HG02610 (cell line): ENCODE measurements around the gene ORMDL3.
A peak's percentile ranks its signal among the peaks of the same experiment; 100 is the strongest.
"Not testable (repeated sequence)": the region's sequence is repeated elsewhere in the genome, so short reads cannot be mapped to it uniquely, and the experiment has no call there.

Source experiments
- ATAC-seq: cut with Tn5 transposase; IDR thresholded peaks from one replicate; pipeline ENCODE4 v1.9.1; 2021; ENCODE audit warnings: mild to moderate bottlenecking, moderate library complexity; ENCODE audit not compliant: unreplicated experiment

ORMDL3 gene

DNA sequence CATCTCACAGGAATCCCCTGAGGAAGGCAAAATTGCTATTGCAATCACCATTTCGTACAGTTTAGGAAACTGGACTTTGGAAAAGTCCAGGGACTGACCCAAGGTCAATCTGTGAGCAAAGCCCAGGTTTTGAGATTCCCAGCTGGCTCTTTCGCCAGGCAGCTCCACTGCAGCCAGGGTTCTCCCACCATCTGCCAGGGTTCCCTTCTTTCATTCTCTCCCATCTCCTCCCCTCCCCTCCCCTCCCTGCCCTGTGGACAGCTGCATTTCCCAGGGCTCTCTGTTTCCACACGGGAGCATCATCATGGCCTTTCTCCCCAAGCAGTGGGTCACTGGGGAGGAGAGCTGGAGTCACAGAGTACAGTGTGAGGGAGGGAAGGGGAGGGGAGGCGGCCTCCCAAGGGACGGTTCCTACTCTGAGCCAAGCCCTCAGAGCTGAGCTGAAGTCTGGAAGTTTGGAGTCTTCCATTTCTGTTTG lies 23.5 kb upstream of the ORMDL3 start:
- ATAC-seq: no peak

DNA sequence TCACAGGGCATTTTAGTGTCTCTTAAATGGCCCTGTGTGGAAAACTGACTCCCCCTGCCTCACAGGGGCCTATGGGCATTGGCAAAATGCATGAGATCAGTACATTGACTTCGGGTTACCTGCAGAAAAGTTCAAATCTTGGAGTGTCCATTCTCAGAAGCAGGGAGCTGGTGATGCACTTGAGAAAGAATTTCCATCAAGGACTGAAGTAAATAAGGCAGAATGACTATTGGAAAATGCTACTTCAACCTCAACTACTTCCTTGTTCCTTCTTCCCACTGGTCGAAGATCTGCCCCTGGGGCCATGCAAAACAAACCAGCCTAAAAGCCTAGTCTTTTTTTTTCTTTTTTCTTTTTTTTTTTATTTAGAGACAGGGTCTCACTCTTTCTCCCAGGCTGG lies 21.6 kb upstream of the ORMDL3 start:
- no peak for ATAC-seq

DNA sequence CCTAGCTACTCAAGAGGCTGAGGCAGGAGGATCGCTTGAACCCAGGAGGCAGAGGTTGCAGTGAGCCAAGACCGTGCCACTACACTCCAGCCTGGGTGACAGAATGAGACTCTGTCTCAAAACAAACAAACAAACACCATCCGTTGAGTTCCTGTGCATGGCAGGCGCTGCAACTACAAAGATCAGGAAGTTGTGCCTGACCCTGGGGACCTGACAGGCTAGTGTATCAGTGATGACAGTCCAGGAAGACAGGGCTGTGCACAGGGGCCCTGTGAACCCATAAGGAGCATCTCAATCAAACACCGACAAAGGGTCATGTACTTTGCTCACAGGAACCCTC lies 21.1 kb upstream of the ORMDL3 start:
- ATAC-seq: not testable (repeated sequence)

DNA sequence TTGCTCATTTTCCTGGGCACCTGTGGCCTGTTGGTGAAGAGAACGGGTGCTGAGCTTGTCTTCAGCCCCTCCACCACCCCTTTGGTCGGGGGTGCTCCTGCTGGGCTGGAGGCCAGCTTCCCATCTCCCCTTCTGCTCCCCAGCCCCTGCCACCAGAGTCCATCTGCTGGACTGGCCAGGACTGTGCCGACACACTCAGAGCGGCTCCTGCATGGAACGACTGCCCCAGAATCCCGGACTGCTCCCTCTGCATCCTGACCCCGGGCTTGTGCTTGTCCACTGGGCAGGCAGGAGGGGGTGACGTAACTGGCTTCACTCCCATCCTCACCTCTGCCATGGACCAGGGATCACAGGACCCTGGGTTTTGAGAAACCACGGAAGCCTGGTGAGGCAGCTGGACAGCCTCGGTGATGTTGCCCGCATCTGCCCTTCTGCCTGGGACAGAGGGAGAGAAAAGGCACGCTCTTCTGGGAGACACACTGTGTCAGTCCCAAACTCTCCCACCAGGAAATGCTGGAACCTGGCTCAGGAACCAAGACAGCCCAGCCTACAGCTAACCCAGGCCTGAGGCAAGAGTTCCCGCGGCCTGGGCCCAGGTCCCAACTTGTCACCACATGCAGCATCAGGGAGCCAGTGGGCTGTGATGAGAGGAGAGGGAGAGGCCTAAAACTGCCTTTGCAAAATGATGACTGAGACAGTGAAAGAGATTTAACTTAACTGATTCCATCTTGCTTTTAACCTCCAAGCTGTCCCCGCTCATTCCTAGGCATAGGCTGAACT lies 19.3 kb upstream of the ORMDL3 start:
- no peak for ATAC-seq

DNA sequence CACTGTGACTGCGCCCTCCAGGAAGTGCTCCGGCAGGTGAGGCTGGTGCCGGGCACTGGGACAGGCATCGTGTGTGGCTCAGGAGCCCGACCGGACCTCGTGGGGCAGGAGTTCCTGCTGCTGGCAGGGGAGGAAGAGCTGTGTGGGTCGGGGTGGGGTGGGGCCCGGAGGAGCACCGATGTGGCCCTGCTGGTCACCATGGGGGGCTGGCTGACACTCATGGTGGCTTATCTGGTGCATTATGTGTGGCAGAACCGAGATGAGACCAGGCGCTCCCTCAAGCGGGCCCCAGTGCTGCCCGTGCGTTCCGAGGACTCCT lies 17.0 kb upstream of the ORMDL3 start:
- no peak for ATAC-seq

DNA sequence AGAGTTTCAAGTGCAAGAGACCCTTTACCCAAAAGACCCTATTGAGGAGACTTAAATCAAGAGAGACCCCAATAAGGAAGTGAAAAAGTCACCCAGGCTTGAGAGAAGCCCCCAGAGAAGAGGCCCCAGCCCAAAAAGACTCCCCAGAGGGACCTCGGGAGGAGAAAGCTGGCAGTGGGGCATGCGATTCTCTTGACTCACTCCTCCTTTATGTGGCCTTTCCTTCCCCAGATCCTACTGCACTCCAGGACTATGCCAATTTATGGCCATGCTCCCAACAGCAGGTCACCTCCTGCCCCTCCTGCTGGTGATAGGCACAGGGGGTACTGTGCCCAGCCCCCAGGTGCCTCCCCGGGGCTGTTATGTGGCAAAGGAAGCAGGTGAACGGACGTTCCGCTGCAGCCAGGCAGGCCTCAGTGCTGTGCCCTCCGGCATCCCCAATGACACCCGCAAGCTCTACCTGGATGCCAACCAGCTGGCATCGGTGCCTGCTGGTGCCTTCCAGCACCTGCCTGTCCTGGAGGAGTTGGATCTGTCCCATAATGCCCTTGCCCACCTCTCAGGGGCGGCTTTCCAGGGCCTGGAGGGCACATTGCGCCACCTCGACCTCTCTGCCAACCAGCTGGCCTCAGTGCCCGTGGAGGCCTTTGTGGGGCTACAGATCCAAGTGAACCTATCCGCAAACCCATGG lies 16.4 kb upstream of the ORMDL3 start:
- no peak for ATAC-seq

DNA sequence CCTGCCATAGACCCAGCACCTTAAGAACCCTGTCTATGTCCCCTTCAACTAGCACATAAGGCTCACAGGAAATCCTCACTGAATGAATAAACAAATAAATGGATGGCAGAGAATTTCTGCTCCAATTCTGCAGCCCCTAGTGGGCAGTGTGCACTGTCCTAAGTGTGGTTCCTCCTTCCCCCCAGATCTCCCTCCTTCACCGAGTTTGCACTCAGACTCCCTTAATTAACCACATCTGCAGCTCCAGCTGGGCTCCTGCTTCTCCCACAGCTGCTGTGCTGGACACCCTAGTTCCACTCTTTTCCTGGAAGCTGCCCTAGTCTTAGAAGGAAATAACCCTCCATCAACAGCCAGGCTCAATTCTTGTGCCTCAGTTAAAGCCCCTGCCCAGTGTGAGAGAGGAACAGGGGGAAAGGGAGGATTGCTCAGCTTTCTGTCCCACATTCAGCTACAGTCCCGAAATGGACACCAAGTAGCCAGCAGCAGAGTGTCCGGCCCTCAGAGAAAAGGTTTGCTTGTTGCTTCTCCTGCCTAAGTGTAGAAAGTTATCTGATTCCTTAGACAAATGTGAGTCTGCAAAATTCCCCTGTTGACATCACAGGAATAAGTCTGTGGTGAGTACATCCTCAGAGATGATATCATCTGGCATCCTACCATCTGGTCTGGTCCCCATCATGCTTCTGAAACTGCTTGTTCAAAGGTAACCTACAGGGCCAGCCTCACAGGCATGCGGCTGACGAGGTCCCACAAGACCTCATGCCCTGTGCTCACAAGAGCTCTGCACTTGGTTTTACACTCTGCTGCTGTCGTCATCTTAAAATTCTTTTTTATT lies 12.4 kb upstream of the ORMDL3 start:
- peak; percentile 69 for ATAC-seq

DNA sequence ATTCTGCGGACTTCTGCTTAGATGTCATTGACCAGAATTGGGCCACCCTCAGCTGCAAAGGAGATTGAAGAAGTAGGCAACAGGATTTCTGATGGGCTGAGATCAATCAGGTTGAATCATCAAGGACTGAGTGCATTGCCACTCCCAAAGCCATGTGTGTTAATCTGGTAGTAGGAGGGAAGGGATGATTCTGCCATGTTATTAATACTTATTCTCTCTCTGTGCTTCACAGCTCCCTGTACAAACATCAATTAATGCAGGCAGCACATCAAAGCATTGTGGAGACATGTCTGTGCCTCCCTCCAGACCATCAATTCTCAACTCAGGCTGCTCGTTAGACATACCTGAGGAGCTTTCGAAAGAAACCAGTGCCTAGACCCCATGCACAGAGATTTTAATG lies 11.7 kb upstream of the ORMDL3 start:
- no peak for ATAC-seq

DNA sequence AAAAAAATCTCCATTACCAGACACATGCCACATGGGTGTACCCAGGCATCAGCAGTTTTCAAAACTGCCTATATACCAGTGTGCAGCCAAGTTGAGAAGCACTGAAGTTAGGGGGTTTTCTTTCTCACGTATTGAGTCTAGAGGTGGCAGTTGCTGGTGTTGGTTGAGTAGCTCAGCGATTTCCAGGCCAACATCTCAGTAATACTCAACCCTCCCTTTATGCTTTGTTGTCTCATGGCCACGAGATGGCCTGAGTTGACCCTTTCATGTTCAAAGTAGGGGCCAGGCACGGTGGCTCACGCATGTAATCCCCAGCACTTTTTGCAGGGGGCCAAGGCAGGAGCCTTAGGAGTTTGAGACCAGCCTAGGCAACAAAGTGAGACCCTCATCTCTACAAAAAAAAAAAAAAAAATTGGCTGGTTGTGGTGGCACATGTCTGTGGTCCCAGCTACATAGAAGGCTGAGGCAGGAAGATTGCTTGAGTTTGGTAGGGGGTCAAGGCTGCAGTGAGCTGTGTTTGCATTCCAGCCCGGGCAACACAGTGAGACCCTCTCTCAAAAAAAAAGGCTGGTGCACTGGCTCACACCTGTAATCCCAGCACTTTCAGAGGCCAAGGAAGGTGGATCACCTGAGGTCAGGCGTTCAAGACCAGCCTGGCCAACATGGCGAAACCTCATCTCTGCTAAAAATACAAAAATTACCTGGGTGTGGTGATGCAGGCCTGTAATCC lies 10.9 kb upstream of the ORMDL3 start:
- peak; percentile 55 for ATAC-seq

DNA sequence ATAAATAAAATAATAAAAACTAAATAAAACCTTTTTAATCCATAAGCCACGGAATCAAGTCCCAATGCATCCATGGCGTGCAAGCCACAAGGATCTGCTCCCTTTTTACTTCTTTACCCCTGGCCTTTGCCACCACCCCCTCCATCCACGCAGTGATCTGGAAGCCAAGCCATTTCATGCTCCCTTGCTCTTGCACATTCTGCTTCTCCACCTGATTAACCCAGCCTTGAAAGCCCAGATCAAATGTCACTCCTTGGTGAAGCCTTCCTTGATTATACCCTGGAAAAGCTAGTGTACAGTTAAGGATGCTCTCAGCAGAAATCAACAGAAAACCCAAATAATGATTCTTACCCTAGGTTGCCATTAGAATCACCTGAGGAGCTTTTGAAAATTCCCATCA lies 10.0 kb upstream of the ORMDL3 start:
- no peak for ATAC-seq

DNA sequence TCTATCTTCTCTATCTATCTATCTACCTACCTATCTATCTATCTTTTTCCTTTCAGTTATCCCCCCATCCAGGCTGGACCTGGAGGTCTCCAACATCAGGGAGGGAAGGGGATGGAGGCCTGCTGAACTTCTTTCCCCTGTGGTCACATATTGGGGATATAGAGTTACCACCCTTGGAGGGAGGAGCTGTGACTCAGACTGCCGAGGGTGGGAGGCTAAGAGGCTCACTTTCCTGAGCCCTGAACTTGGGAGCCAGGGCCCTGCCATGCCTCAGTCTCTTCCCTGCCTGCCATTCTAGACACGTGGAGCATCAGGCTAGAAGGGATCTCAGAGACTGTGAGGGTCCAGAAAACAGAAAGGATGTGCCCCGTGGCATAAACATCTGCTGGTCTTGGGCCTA lies 8.5 kb upstream of the ORMDL3 start:
- no peak for ATAC-seq

DNA sequence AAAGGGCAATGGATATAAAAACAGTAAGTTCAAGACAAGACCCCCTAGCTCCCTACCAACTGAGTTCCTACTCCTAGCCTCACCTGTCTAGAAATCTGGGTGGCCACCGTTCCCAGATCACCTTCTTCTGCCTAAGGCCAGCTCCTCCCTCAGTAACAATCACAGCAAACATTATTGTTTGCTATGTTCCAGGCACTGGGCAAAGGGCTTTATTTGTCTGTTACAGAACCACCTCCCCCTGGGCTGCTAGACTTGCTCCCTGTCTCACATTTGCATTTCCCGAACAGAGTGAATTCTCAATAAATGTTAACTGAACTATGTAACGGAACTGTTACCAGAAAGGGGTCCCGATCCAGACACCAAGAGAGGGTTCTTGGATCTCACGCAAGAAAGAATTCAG lies 6.9 kb upstream of the ORMDL3 start:
- ATAC-seq: no peak

DNA sequence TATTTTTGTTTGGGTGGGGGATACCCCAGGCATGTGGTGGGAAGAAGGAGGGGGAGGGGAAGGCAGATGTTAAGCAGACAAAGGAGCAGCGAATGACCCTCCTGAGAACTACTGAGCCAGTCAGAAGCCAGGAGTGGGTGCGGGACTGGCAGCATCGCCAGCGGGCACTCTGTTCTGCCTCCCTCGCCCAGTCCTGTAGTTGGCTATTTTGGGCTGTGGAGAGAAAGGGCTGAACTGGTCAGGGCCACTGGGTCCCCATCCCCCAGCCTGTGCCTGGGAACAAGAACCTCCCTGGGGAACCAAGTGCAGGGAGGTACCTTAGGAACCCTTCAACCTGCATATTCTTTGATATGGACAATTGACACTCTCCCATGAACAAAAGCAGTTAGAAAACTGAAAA lies 6.5 kb upstream of the ORMDL3 start:
- no peak for ATAC-seq

DNA sequence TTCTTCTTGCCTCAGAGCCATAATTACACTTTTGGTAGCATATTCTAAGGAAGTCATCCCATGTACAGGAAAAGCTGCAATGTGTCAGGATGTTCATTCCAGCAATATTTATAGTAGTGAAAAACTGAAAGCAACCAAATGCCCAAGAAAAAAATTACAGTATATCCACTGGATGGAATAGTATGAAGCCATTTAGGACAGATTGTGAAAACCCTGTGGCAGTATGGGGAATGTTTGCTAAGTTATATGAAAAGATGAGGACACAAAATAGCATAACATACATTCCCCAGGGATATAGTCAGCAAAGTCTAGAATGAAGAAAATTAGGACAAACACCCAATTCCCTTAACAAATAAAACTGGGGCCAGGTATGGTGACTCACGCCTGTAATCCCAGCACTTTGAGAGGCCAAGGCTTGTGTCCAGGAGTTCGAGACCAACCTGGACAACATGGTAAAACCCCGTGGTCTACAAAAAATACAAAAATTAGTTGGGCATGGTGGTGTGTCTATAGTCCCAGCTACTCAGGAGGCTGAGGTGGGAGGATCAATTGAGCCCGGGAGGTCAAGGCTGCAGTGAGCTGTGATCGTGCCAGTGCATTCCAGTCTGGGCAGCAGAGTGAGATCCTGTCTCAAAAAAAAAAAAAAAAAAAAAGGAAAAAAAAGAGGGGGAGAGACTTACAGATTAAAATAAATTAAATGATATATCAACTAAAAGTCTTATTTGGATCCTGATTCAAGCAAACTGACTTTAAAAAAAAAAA lies 2.4 kb upstream of the ORMDL3 start:
- ATAC-seq: no peak

DNA sequence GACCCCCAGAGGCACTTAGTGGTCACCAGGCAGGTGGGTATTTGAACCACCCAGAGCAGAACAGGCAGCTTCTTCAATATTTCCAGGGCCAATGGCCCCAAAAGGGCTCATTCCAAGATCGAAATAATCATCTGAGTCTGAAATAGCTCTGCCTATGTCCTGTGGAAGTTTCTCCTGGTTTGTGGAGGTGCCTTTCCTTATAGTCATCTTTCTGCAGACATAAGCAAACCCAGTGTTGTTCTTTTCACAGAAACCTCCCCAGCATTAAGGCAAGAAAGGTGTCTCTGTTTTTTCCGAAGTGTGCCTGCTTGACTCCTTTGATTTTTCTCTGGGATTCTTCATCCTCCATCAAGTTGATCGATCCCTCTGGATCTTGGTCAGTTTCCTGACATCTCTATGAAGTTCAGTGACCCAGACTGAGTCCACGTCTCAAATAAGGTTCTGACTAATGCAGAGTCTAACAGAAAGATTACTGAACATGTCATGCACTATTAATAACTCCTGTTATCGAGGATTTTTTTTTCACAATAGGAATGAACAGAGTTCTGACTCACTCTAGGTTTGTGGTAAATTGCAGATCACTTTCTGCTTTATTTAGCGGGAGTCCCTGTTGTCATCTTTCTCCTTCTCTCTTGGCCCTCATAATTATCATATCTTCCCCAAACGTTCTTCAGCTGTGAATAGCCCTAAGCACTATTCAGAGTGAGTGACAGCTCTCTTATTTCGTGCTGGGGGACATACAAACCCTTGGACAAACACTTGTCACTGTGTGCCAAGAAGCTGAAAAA lies 1.7 kb upstream of the ORMDL3 start:
- peak; percentile 62 for ATAC-seq

DNA sequence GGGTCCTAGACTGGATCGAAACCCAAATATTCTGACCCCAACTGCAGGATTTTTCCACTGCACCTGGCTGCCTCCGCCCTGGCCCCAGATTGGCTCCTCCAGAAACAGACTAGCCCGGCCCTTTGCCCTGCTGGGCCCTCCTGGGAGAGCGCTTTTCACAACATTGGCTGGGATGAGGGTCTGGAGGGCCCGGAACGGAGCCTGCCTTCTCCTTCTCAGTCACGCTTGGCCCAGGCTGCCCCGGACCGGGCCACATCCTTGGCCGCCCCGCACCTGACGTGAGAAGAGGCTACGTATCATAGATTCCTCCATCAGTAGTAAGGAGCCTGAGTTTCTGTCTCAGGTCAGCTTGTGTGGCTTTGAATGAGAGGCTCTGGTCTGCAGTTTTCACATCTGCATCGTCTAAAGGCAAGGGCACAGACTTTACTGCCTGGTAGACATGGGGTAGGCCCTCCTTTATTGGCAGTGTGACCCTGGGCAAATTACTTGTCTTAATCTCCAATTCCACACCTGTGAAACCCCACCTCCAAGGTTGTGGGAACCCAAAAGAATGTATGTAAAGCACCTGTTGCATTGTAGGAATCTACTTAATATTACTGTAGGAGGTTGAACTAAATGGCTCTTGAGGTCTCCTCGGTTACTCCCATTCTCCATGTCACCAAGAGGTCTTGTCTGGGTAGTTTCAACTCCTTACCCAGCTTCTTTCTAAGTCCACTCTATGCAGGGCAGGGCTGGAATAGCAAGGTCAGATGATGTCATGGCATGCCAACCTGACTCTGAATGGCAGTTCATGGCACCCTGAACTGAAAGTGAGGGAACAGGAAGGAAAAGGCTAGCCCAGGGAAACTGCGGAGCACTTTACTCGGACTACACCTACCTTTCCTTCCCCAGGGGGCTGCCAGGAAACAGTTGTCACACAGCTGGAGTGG lies 792 bp upstream of the ORMDL3 start:
- ATAC-seq: no peak

DNA sequence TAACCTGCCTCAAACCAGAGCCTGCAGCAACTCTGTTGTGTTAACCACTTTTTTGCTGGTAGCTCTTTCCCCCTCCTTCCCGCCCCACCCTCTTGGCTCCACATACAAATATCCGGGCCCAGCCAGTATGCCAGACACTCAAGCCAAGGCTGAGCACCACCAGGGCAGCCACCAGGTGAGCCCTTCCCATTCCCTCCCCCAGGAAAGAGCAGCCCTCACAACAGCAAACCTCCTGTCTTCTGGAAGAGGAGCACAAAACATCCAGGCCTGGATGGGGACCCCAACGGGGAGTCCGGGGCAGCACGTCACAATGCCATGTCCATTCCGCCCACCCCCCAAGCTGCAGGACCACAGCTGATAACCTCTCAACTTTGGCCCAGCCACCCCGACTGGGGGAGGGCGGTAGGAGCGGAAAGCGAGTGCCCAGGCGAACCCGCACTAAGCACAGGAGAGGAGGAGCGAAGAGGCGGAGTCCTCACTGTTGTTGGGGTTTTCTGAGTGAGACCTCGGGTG lies 757 bp downstream of the ORMDL3 start:
- no peak for ATAC-seq

DNA sequence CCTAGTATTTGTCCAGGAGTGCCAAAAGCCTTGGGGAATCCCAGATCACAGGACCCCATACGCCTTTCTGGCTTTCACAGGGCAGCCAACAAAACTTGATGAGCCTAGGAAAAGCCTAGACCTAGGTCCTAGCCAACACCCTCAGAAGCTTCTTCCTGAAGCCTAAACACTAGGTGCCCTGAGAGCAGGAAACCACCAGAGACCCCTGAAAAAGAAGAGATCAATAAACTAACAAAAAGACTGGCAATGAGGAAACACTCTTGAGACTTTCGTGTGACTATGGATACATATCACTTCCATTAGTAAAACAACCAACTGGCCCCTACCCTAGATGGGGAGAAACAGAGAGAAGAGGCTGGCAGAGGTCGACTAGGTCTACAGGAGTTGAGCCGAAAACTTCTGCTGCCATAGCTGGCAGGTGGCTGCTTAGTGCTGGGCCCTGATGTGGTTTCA lies 1.2 kb downstream of the ORMDL3 start:
- ATAC-seq: no peak
